GM19395 (cell line): Measurements from ENCODE around the gene TRIM54.
"Not testable (repeated sequence)": the region's sequence is repeated elsewhere in the genome, so short reads cannot be mapped to it uniquely, and the experiment has no call there.

Experiments
- ATAC-seq: cut with Tn5 transposase; IDR thresholded peaks from one replicate; pipeline ENCODE4 v1.9.1; 2021; ENCODE audit warnings: mild to moderate bottlenecking, moderate library complexity; ENCODE audit not compliant: unreplicated experiment

The TRIM54 gene

GRCh38 chr2:27281442-27281841, 787 bp upstream of the TRIM54 start:
- no peak for ATAC-seq

GRCh38 chr2:27282892-27283291, 663 bp downstream of the TRIM54 start:
- no peak for ATAC-seq

GRCh38 chr2:27284996-27285395, 2.8 kb downstream of the TRIM54 start:
- ATAC-seq = no peak

- no peak for ATAC-seq
These were observed 3.3 kb downstream of the TRIM54 start for GRCh38 chr2:27285481-27285880.

- ATAC-seq = no peak
These were observed 6.4 kb downstream of the TRIM54 start for GRCh38 chr2:27288610-27289009.

GRCh38 chr2:27290549-27290948, 8.3 kb downstream of the TRIM54 start:
- no peak for ATAC-seq

- no peak for ATAC-seq
These were observed 9.6 kb downstream of the TRIM54 start for GRCh38 chr2:27291865-27292264.

- no peak for ATAC-seq
These were observed 12.7 kb downstream of the TRIM54 start for GRCh38 chr2:27294928-27295327.

- no peak for ATAC-seq
These were observed 14.3 kb downstream of the TRIM54 start for GRCh38 chr2:27296481-27296880.

GRCh38 chr2:27297195-27297594, 15.0 kb downstream of the TRIM54 start:
- no peak for ATAC-seq

GRCh38 chr2:27298391-27299080, 16.3 kb downstream of the TRIM54 start:
- no peak for ATAC-seq

GRCh38 chr2:27300606-27301005, 18.4 kb downstream of the TRIM54 start:
- ATAC-seq = not testable (repeated sequence)

GRCh38 chr2:27303093-27304025, 21.1 kb downstream of the TRIM54 start:
- no peak for ATAC-seq

GRCh38 chr2:27304488-27305240, 22.4 kb downstream of the TRIM54 start:
- ATAC-seq = no peak

GRCh38 chr2:27305516-27305915, 23.3 kb downstream of the TRIM54 start:
- ATAC-seq = no peak

GRCh38 chr2:27306136-27306535, 23.9 kb downstream of the TRIM54 start:
- no peak for ATAC-seq

- ATAC-seq = no peak
These were observed 24.5 kb downstream of the TRIM54 start for GRCh38 chr2:27306573-27307286.

- no peak for ATAC-seq
These were observed 25.0 kb downstream of the TRIM54 start for GRCh38 chr2:27307287-27307544.

- no peak for ATAC-seq
These were observed 25.5 kb downstream of the TRIM54 start for GRCh38 chr2:27307545-27308358.

- no peak for ATAC-seq
These were observed 26.2 kb downstream of the TRIM54 start, which contains the start of gene UCN for GRCh38 chr2:27308359-27308881. Gene UCN, minus strand, starts transcription at chr2:27308445. Its CDS starts 550 bp downstream, at chr2:27307895.
